ELR (cell line): ENCODE results near the gene SERPINB13.
A peak's percentile ranks its signal among the peaks of the same experiment; 100 is the strongest.

ENCODE experiments used
- DNase-seq: peaks from one replicate; pipeline ENCODE4 v3.0.0-alpha.2; 2015; ENCODE audit warnings: low read depth

The SERPINB13 gene

GRCh38 chr18:63648241-63648640 is 61.1 kb downstream of the SERPINB13 start:
- DNase-seq: peak; percentile 85
